GM10266 (cell line): ENCODE measurements around the gene PATJ.
"Not testable (repeated sequence)": the region's sequence is repeated elsewhere in the genome, so short reads cannot be mapped to it uniquely, and the experiment has no call there.

Experiments used
- DNase-seq: peaks from one replicate; pipeline ENCODE4 v3.0.0; 2012; ENCODE audit errors: extremely low spot score
- CTCF ChIP-seq: IDR thresholded peaks from 2 replicates; pipeline ENCODE4 v1.5.1; 2012; ENCODE audit warnings: mild to moderate bottlenecking, low read depth; ENCODE audit not compliant: control insufficient read depth, insufficient read depth; ENCODE audit errors: missing control alignments

PATJ gene

GRCh38 chr1:61808968-61809367 is 66.7 kb downstream of the PATJ start:
- no peak for TF ChIP-seq CTCF
- DNase-seq, result no peak

GRCh38 chr1:61812916-61813315 is 70.6 kb downstream of the PATJ start:
- no peak for DNase-seq
- TF ChIP-seq CTCF, result no peak

- no peak for TF ChIP-seq CTCF
- DNase-seq, result no peak
These were observed 73.9 kb downstream of the PATJ start for GRCh38 chr1:61816191-61816590.

- no peak for DNase-seq
- TF ChIP-seq CTCF, result no peak
These were observed 76.7 kb downstream of the PATJ start for GRCh38 chr1:61818992-61819391.

GRCh38 chr1:61819421-61819820 is 77.1 kb downstream of the PATJ start:
- no peak for DNase-seq
- no peak for TF ChIP-seq CTCF

GRCh38 chr1:61825393-61825792 is 83.1 kb downstream of the PATJ start:
- TF ChIP-seq CTCF, result no peak

GRCh38 chr1:61828805-61829204 is 86.5 kb downstream of the PATJ start:
- no peak for TF ChIP-seq CTCF
- DNase-seq, result no peak

More at GRCh38 chr1:61825393-61825792, 83.1 kb downstream of the PATJ start:
- DNase-seq, result no peak

GRCh38 chr1:61836649-61837048 is 94.4 kb downstream of the PATJ start:
- no peak for DNase-seq
- no peak for TF ChIP-seq CTCF

- DNase-seq, result not testable (repeated sequence)
These were observed 95.3 kb downstream of the PATJ start for GRCh38 chr1:61837607-61838006.
